Measurements from ENCODE around the gene SMPDL3A.

DNA sequence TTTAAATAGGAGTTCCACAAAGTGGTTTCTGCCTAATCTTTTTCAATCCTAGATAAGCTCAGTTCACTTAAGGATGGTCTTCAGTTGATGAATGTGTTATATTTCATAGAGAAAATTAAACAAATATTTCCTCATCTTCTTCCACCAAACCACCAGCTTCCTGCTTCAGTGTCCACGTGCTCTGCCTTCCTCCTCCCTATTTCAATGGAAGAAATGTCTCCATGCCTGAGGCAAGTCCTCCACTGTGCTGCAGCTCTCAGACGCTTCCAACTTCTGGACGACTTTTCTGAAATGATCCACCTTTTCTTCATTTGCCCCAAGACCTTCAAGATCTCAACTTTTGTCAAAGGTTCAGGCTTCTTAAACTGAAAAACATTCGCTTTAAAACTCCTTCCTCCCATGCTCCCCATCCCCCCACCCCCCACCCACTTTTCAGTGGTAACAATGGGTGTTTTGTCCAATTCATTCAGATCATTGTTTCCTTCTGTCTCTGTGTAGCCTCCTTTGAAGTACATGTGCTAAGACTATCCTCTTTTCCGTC is 34.8 kb upstream of the SMPDL3A start:
- TF ChIP-seq, protein P1, sequence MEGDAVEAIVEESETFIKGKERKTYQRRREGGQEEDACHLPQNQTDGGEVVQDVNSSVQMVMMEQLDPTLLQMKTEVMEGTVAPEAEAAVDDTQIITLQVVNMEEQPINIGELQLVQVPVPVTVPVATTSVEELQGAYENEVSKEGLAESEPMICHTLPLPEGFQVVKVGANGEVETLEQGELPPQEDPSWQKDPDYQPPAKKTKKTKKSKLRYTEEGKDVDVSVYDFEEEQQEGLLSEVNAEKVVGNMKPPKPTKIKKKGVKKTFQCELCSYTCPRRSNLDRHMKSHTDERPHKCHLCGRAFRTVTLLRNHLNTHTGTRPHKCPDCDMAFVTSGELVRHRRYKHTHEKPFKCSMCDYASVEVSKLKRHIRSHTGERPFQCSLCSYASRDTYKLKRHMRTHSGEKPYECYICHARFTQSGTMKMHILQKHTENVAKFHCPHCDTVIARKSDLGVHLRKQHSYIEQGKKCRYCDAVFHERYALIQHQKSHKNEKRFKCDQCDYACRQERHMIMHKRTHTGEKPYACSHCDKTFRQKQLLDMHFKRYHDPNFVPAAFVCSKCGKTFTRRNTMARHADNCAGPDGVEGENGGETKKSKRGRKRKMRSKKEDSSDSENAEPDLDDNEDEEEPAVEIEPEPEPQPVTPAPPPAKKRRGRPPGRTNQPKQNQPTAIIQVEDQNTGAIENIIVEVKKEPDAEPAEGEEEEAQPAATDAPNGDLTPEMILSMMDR (IDR thresholded peaks at IDR 0.05; ENCODE audit: poor library complexity) = no peak
- no peak for TF ChIP-seq EZH2 (IDR thresholded peaks at IDR 0.05; ENCODE audit: borderline replicate concordance)
